ENCODE results near the gene PRKCH. TPM values are rescaled to one million over a fixed set of nuclear protein-coding genes. Genes with fewer than 3 reads are reported as not detected.

The PRKCH gene
- total RNA-seq, 1 donor from 2014 or later = 18.4 TPM

DNA sequence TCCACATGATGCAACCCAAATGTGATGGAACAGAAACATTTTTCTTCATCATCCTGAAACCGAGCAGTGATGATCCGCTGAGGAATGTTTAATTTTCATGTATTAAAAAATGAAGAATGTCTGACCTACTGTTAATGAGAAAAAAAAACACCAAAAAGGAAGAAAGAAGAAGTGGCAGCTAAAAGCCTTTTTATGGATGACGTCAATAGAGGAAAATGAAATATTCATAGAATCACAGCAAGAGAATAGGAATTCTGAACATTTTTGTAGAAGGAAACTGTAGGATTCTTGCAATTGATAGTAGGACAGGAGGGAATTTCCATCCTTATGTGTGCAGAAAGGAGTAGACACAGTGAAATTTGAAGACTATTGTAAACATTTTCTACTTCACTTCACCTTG, 112.9 kb downstream of the PRKCH start:
- H3K9me3 ChIP-seq (replicated peaks) = peaks cover 4% of the 10 kb centered on the region
- no peak for DNase-seq
- intact Hi-C loops (cut with micrococcal nuclease) = no loop called here
- H3K36me3 ChIP-seq = no peaks in the 10 kb centered on the region
- no peaks in the 10 kb centered on the region for H3K27me3 ChIP-seq (ENCODE audit: low read depth)
- H3K4me3 ChIP-seq = no peak overlapping the region
- peak overlapping the region; percentile 31 for H3K27ac ChIP-seq (replicated peaks)
- TF ChIP-seq, protein P1, sequence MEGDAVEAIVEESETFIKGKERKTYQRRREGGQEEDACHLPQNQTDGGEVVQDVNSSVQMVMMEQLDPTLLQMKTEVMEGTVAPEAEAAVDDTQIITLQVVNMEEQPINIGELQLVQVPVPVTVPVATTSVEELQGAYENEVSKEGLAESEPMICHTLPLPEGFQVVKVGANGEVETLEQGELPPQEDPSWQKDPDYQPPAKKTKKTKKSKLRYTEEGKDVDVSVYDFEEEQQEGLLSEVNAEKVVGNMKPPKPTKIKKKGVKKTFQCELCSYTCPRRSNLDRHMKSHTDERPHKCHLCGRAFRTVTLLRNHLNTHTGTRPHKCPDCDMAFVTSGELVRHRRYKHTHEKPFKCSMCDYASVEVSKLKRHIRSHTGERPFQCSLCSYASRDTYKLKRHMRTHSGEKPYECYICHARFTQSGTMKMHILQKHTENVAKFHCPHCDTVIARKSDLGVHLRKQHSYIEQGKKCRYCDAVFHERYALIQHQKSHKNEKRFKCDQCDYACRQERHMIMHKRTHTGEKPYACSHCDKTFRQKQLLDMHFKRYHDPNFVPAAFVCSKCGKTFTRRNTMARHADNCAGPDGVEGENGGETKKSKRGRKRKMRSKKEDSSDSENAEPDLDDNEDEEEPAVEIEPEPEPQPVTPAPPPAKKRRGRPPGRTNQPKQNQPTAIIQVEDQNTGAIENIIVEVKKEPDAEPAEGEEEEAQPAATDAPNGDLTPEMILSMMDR (IDR thresholded peaks at IDR 0.05; ENCODE audit: borderline replicate concordance) = no peak
- peaks cover 79% of the 10 kb centered on the region for H3K4me1 ChIP-seq

DNA sequence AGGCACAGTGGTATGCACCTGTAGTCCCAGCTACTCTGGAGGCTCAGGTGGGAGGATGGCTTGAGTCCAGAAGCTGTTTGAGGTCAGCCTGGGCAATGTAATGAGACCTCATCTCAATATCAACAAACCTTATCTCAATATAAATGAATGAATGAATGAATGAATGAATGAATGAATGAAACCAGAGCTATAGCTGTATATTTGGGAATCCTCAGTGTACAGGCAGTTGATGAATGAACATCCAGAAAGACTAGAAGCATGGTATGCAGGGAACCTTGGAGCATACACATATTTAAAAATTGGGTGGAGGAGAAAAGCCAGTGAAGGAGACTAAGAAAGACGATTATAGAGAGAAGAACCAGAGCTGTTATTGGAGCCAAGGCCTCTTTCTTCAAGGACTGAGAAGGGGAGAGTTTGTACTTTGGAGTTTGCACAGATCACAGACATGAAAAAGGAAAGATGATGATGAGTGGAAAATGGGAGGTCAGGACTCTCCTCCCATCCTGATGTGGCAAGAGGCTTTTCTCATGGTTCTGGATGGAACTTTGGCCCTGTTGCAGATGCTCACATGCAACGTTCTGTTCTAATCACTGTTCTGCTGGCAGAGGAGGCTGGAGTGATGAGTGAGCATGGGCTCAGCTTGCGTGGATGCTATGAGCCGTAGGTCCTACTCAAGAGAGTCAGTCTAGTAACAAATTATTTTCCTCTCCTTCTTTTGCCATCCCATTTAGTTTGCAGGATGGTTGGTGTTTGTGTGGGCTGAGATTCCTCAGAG, 114.4 kb downstream of the PRKCH start:
- TF ChIP-seq, protein P1 (IDR thresholded peaks at IDR 0.05; ENCODE audit: borderline replicate concordance) = no peak
- no peak for DNase-seq
- peak overlapping the region; percentile 31 for H3K27ac ChIP-seq (replicated peaks)
- H3K4me3 ChIP-seq = no peak overlapping the region
- intact Hi-C loops (cut with micrococcal nuclease) = no loop called here
- no peaks in the 10 kb centered on the region for H3K36me3 ChIP-seq
- peaks cover 83% of the 10 kb centered on the region for H3K4me1 ChIP-seq
- no peaks in the 10 kb centered on the region for H3K27me3 ChIP-seq (ENCODE audit: low read depth)
- peaks cover 4% of the 10 kb centered on the region for H3K9me3 ChIP-seq (replicated peaks)

DNA sequence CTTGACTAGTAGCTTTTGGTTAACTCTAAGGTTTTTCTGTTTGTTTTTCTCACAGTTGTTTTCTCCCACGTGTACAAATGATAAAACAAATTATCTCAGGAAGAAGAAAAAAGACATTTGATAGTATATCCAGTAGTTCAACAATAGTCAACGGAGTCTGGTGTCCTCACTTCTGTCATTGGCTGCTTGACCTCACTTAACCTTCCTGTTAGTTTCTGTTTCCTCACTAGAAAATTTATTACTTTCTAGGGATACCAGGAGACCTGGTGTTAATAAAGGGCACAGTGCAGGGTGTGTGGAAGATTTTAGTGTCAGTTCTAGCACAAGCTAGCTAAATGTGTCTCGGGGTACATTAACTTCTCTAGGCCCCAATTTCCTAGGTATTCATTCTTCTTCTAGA, 116.0 kb downstream of the PRKCH start:
- intact Hi-C loops (cut with micrococcal nuclease) = no loop called here
- Histone ChIP-seq H3K36me3 (no peaks in the 10 kb centered on the region), H3K27ac (replicated peaks) (no peak overlapping the region), H3K4me1 (peaks cover 72% of the 10 kb centered on the region), H3K4me3 (no peak overlapping the region), H3K9me3 (replicated peaks) (no peaks in the 10 kb centered on the region), H3K27me3 (ENCODE audit: low read depth) (no peaks in the 10 kb centered on the region)
- TF ChIP-seq, protein P1 (IDR thresholded peaks at IDR 0.05; ENCODE audit: borderline replicate concordance) = no peak
- no peak for DNase-seq

DNA sequence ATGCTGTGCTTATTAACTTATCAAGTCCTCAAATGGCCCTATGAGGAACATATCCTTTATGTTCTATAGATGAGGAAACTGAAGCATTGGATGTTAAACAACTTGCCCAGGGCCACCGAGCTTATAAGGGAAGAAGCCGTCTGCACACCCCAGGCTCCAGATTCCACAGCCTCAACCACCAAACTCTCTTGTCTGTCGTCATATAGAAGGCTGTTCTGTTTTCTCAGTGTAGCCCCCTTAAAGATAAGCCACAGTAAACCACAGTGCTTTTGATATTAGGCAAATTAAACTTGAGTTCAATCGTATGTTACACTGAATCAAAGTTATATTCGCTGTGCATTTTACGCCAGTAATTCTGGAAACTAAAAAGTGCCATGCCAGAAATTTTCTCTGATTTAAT, 116.7 kb downstream of the PRKCH start:
- Histone ChIP-seq H3K4me1 (peaks cover 66% of the 10 kb centered on the region), H3K27me3 (ENCODE audit: low read depth) (no peaks in the 10 kb centered on the region), H3K36me3 (no peaks in the 10 kb centered on the region), H3K4me3 (no peak overlapping the region), H3K27ac (replicated peaks) (peak overlapping the region; percentile 66), H3K9me3 (replicated peaks) (no peaks in the 10 kb centered on the region)
- DNase-seq = no peak
- TF ChIP-seq, protein P1 (IDR thresholded peaks at IDR 0.05; ENCODE audit: borderline replicate concordance) = no peak
- intact Hi-C loops (cut with micrococcal nuclease) = no loop called here

DNA sequence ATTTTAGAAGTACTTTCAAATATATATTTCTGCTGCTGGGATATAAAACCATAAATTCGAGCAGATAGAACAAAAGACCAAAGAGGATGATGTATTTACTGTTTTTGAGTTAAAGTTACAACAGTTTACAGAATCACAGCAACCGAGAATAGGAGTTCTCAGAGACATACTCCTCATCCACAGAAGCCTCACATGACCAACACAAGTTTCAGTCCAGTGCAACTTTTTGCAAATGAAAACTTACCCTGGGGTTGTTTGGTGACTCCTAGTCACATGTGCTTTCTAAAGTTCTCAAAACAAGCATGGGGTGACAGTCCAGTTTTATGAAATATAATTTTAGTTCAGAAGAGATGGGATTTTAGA, 117.1 kb downstream of the PRKCH start:
- TF ChIP-seq, protein P1 (IDR thresholded peaks at IDR 0.05; ENCODE audit: borderline replicate concordance) = no peak
- intact Hi-C loops (cut with micrococcal nuclease) = no loop called here
- Histone ChIP-seq H3K9me3 (replicated peaks) (no peaks in the 10 kb centered on the region), H3K4me1 (peaks cover 63% of the 10 kb centered on the region), H3K36me3 (no peaks in the 10 kb centered on the region), H3K4me3 (no peak overlapping the region), H3K27me3 (ENCODE audit: low read depth) (no peaks in the 10 kb centered on the region), H3K27ac (replicated peaks) (peak overlapping the region; percentile 66)
- DNase-seq = no peak

Measured in left ventricle myocardium inferior (tissue), 1 donor.